ENCODE results near the gene SPATA20.

GRCh38 chr17:50560931-50561745 lies 14.2 kb downstream of the SPATA20 start:
- TF ChIP-seq CTCF (IDR thresholded peaks at IDR 0.05) (no peak), EP300 (IDR thresholded peaks at IDR 0.05) (no peak)

Data from ovary (tissue), 3 donors.